IMR-90 (cell line): ENCODE measurements around the gene OSBP2. TPM values are rescaled to one million over a fixed set of nuclear protein-coding genes. Genes with fewer than 3 reads are reported as not detected.

Experiments
- ATAC-seq: fragments of 200-7000 bp; cut with Tn5 transposase; 2 replicates; pipeline ENCODE4 v1.9.1; 2020; ENCODE audit warnings: low read depth, mild to moderate bottlenecking, moderate library complexity
- BruUV-seq: library from RNA; stranded (reverse); fragments of 400-500 nt; replicated peaks from 2 replicates; lab custom pipeline; 2021; lab: Mats Ljungman, UMichigan
- CTCF ChIA-PET: fragments of 300-600 bp; formaldehyde crosslinking; extraction: SDS; loops from one replicate; lab custom pipeline; 2021; ENCODE audit warnings: antibody characterized with exemption; lab: Yijun Ruan, JAX
- POLR2A ChIA-PET: fragments of 300-600 bp; sonication (Branson Sonifier 250); formaldehyde crosslinking; loops from one replicate; lab custom pipeline; 2022; ENCODE audit warnings: antibody characterized with exemption; ENCODE audit not compliant: unreplicated experiment; lab: Charles Lee
- DNase-seq: peaks from one replicate; pipeline ENCODE4 v3.0.0; 2013
- H2AFZ ChIP-seq: replicated peaks from 2 replicates; pipeline ENCODE3; 2013; ENCODE audit warnings: low read length, mild to moderate bottlenecking; ENCODE audit not compliant: poor library complexity
- H2AK5ac ChIP-seq: 2 replicates; pipeline ENCODE4 v1.6.1; 2013; ENCODE audit warnings: low read depth, low read length, inconsistent platforms
- H2AK9ac ChIP-seq: replicated peaks from 2 replicates; pipeline ENCODE3; 2013; ENCODE audit warnings: mild to moderate bottlenecking, low read depth, low read length, moderate library complexity; ENCODE audit not compliant: poor library complexity
- H2BK120ac ChIP-seq: 2 replicates; pipeline ENCODE4 v1.6.1; 2013; ENCODE audit warnings: low read depth, low read length, inconsistent platforms
- H2BK15ac ChIP-seq: 3 replicates; pipeline ENCODE4 v1.6.1; 2013; ENCODE audit warnings: low read depth, low read length, inconsistent platforms
- H2BK20ac ChIP-seq: 2 replicates; pipeline ENCODE4 v1.6.1; 2013; ENCODE audit warnings: low read depth, mild to moderate bottlenecking, inconsistent platforms, low read length, moderate library complexity
- H2BK5ac ChIP-seq: 2 replicates; pipeline ENCODE4 v1.6.1; 2013; ENCODE audit warnings: mild to moderate bottlenecking, low read depth, low read length, inconsistent platforms; ENCODE audit not compliant: poor library complexity, severe bottlenecking
- H3K14ac ChIP-seq: replicated peaks from 2 replicates; pipeline ENCODE4 v1.6.1; 2013; ENCODE audit warnings: low read depth, low read length, inconsistent platforms
- H3K18ac ChIP-seq: 2 replicates; pipeline ENCODE4 v1.6.1; 2013; ENCODE audit warnings: low read depth, low read length, control low read depth
- H3K23ac ChIP-seq: 2 replicates; pipeline ENCODE4 v1.6.1; 2013; ENCODE audit warnings: low read depth, low read length, inconsistent platforms
- H3K27ac ChIP-seq: 2 replicates; pipeline ENCODE4 v1.5.1; 2013; ENCODE audit warnings: mild to moderate bottlenecking, control low read depth, low read length; ENCODE audit not compliant: insufficient read depth
- H3K27me3 ChIP-seq: 2 replicates; pipeline ENCODE4 v1.6.1; 2013; ENCODE audit warnings: low read length; ENCODE audit not compliant: control insufficient read depth, insufficient read depth
- H3K36me3 ChIP-seq: 2 replicates; pipeline ENCODE4 v1.6.1; 2013; ENCODE audit warnings: low read length, mixed read lengths; ENCODE audit not compliant: control insufficient read depth, insufficient read depth
- H3K4ac ChIP-seq: 2 replicates; pipeline ENCODE4 v1.6.1; 2013; ENCODE audit warnings: low read depth, low read length, inconsistent platforms
- H3K4me1 ChIP-seq: 2 replicates; pipeline ENCODE4 v1.6.1; 2013; ENCODE audit warnings: low read length, mixed read lengths; ENCODE audit not compliant: control insufficient read depth, insufficient read depth
- H3K4me2 ChIP-seq: 2 replicates; pipeline ENCODE4 v1.6.1; 2013; ENCODE audit warnings: low read depth, mild to moderate bottlenecking, control low read depth, low read length, moderate library complexity
- H3K4me3 ChIP-seq: 2 replicates; pipeline ENCODE4 v1.5.1; 2013; ENCODE audit warnings: low read depth, mild to moderate bottlenecking, control low read depth, low read length, moderate library complexity; ENCODE audit not compliant: insufficient read depth
- H3K56ac ChIP-seq: 2 replicates; pipeline ENCODE4 v1.6.1; 2013; ENCODE audit warnings: low read length, inconsistent platforms; ENCODE audit not compliant: insufficient read depth; ENCODE audit errors: extremely low read depth
- H3K79me1 ChIP-seq, 2 experiments: 2 replicates each; pipeline ENCODE4 v1.6.1; 2013; ENCODE audit warnings: low read length in 2 of 2, inconsistent platforms in 1 of 2, low read depth in 1 of 2
- H3K9ac ChIP-seq: 2 replicates; pipeline ENCODE4 v1.6.1; 2013; ENCODE audit warnings: low read depth, low read length, control low read depth
- H3K9me1 ChIP-seq: 2 replicates; pipeline ENCODE4 v1.6.1; 2013; ENCODE audit warnings: low read length, inconsistent platforms; ENCODE audit not compliant: insufficient read depth
- H3K9me3 ChIP-seq: 2 replicates; pipeline ENCODE4 v1.6.1; 2013; ENCODE audit warnings: low read length; ENCODE audit not compliant: control insufficient read depth, insufficient read depth
- H4K20me1 ChIP-seq: 2 replicates; pipeline ENCODE4 v1.6.1; 2013; ENCODE audit warnings: low read length, inconsistent platforms; ENCODE audit not compliant: insufficient read depth
- H4K5ac ChIP-seq: 2 replicates; pipeline ENCODE4 v1.6.1; 2013; ENCODE audit warnings: mild to moderate bottlenecking, low read depth, low read length, control low read depth
- H4K8ac ChIP-seq, 2 experiments: 2 replicates each; pipeline ENCODE4 v1.6.1; 2013; ENCODE audit warnings: low read depth in 2 of 2, low read length in 2 of 2, control low read depth in 1 of 2, inconsistent platforms in 1 of 2
- H4K91ac ChIP-seq: 2 replicates; pipeline ENCODE4 v1.6.1; 2013; ENCODE audit warnings: low read depth, low read length, inconsistent platforms; ENCODE audit not compliant: insufficient read depth
- CHD1 ChIP-seq: IDR thresholded peaks from 2 replicates; pipeline ENCODE4 v1.6.1; 2012; ENCODE audit warnings: low read depth, low read length, improper control_type of control experiment
- CTCF ChIP-seq: conservative IDR thresholded peaks from 2 replicates; pipeline ENCODE4 v1.5.1; 2012; ENCODE audit warnings: mild to moderate bottlenecking, low read depth, low read length, improper control_type of control experiment
- ELK1 ChIP-seq: fragments of 150-350 bp; IDR thresholded peaks from 2 replicates; pipeline ENCODE4 v1.6.1; 2016; ENCODE audit warnings: low read depth, mild to moderate bottlenecking, low read length, moderate library complexity, borderline replicate concordance
- FOS ChIP-seq: fragments of 150-350 bp; IDR thresholded peaks from 2 replicates; pipeline ENCODE4 v1.6.1; 2016; ENCODE audit warnings: low read depth, low read length
- MAZ ChIP-seq: IDR thresholded peaks from 2 replicates; pipeline ENCODE4 v1.6.1; 2012; ENCODE audit warnings: low read depth, mild to moderate bottlenecking, low read length, improper control_type of control experiment, moderate library complexity, borderline replicate concordance
- MXI1 ChIP-seq: IDR thresholded peaks from 2 replicates; pipeline ENCODE4 v1.6.1; 2012; ENCODE audit warnings: low read depth, mild to moderate bottlenecking, low read length, moderate library complexity, borderline replicate concordance
- NFE2L2 ChIP-seq: fragments of 150-350 bp; IDR thresholded peaks from 2 replicates; pipeline ENCODE4 v1.6.1; 2016; ENCODE audit warnings: low read depth, mild to moderate bottlenecking, low read length
- RCOR1 ChIP-seq: IDR thresholded peaks from 2 replicates; pipeline ENCODE4 v1.6.1; 2012; ENCODE audit warnings: mild to moderate bottlenecking, low read length, improper control_type of control experiment; ENCODE audit not compliant: insufficient replicate concordance
- WGBS, 2 experiments: methylation state at CpG; one replicate each; pipeline versions ENCODE4 v1.1.5 to v1.1.7; 2013; ENCODE audit warnings: missing lambda C conversion rate in 2 of 2; ENCODE audit not compliant: insufficient read length in 1 of 2; ENCODE audit errors: extremely low coverage in 2 of 2; 5-methylcytosine and 5-hydroxymethylcytosine counted together
- dilution Hi-C: fragments of 300-500 bp; cut with HindIII; formaldehyde crosslinking; loops from one replicate; pipeline ENCODE4 v1.14.3; 2018; ENCODE audit warnings: low sequenced_read_pairs; ENCODE audit not compliant: unreplicated experiment
- in situ Hi-C: fragments of 300-500 bp; cut with MboI; formaldehyde crosslinking; loops from 3 replicates; pipeline ENCODE4 v1.14.3; 2019; ENCODE audit warnings: low sequenced_read_pairs, inconsistent platforms, mixed read lengths
- intact Hi-C: fragments of 100-400 bp; cut with micrococcal nuclease; formaldehyde crosslinking; loops from 2 replicates; pipeline ENCODE4 v1.10.0; 2022
- polyA plus RNA-seq, 3 experiments: library from polyadenylated mRNA; depleted of rRNA; stranded (reverse); fragments of >200 nt; gene quantifications; 2 replicates each; pipeline ENCODE4 v1.2.3, GENCODE V29; 2012; ENCODE audit warnings: low replicate concordance in 1 of 3
- total RNA-seq: library from RNA; depleted of rRNA; stranded (reverse); fragments of >200 nt; gene quantifications from 2 replicates; pipeline ENCODE4 v1.2.3, GENCODE V29; 2012

OSBP2 gene
- total and polyA plus RNA-seq, 2 of the 4 experiments (the other 2 are of a cell fraction): 1.8 to 2.2 TPM

GRCh38 chr22:30833322-30833721 is 138.6 kb downstream of the OSBP2 start:
- H3K79me1 ChIP-seq: no peaks in the 10 kb centered on the region
- H2BK20ac ChIP-seq: no peak overlapping the region
- DNase-seq (no peak), ATAC-seq (no peak)
- TF ChIP-seq FOS (no peak), MAZ (no peak), MXI1 (no peak), ELK1 (no peak), CHD1 (no peak), NFE2L2 (no peak), RCOR1 (no peak), CTCF (no peak)
- no peak overlapping the region for H4K91ac ChIP-seq
- no peak overlapping the region for H2AFZ ChIP-seq
- H3K18ac ChIP-seq: no peak overlapping the region
- peaks cover 4% of the 10 kb centered on the region for H3K9me3 ChIP-seq
- peaks cover 4% of the 10 kb centered on the region for H3K27me3 ChIP-seq
- ChIA-PET POLR2A (no interaction called here), CTCF (no interaction called here)
- no peak overlapping the region for H3K27ac ChIP-seq
- no peak overlapping the region for H2BK5ac ChIP-seq
- no peak overlapping the region for H2BK15ac ChIP-seq
- H4K8ac ChIP-seq: no peak overlapping the region
- intact Hi-C loops (no loop called here), in situ Hi-C loops (no loop called here), dilution Hi-C loops (no loop called here)
- no peak overlapping the region for H3K56ac ChIP-seq
- peak overlapping the region; percentile 51; the same call in 1 of the 2 replicates for H2AK5ac ChIP-seq
- no peak overlapping the region for H2BK120ac ChIP-seq
- H3K9me1 ChIP-seq: peaks cover 9% of the 10 kb centered on the region
- no CpG with 5 or more reads among the region's 2 CpGs for WGBS, 2 experiments
- H3K4ac ChIP-seq: no peak overlapping the region
- no peak overlapping the region for H3K4me2 ChIP-seq
- H4K20me1 ChIP-seq: peaks cover 3% of the 10 kb centered on the region; the same call in 1 of the 2 replicates
- no peak overlapping the region for H3K23ac ChIP-seq
- no peak overlapping the region for H3K14ac ChIP-seq
- no peak overlapping the region for H3K4me3 ChIP-seq
- no peak overlapping the region for H2AK9ac ChIP-seq
- H3K9ac ChIP-seq: no peak overlapping the region
- H4K5ac ChIP-seq: no peak overlapping the region
- no TSS peak for BruUV-seq
- no peaks in the 10 kb centered on the region for H3K36me3 ChIP-seq
- H3K4me1 ChIP-seq: peaks cover 10% of the 10 kb centered on the region
